Mucosa of rectum (tissue), 2 donors: ENCODE data around the gene UBE4B.
"Not testable (repeated sequence)": the region's sequence is repeated elsewhere in the genome, so short reads cannot be mapped to it uniquely, and the experiment has no call there.

Experiments
- H3K27ac ChIP-seq, 2 donors: one replicate each; pipeline ENCODE4 v1.7.0; 2013; ENCODE audit warnings: inconsistent platforms in 2 of 2, low read depth in 2 of 2, low read length in 2 of 2
- H3K27me3 ChIP-seq, 2 donors: one replicate each; pipeline ENCODE4 v1.7.0; 2013; ENCODE audit warnings: low read length in 2 of 2; ENCODE audit not compliant: control insufficient read depth in 2 of 2, insufficient read depth in 2 of 2
- H3K36me3 ChIP-seq, 2 donors: one replicate each; pipeline ENCODE4 v1.7.0; 2013; ENCODE audit warnings: low read length in 2 of 2; ENCODE audit not compliant: control insufficient read depth in 2 of 2, insufficient read depth in 2 of 2
- H3K4me1 ChIP-seq, 2 donors: one replicate each; pipeline ENCODE4 v1.7.0; 2013; ENCODE audit warnings: low read length in 2 of 2, mild to moderate bottlenecking in 1 of 2; ENCODE audit not compliant: control insufficient read depth in 2 of 2, insufficient read depth in 2 of 2
- H3K4me3 ChIP-seq, 2 donors: one replicate each; pipeline ENCODE4 v1.7.0; 2013; ENCODE audit warnings: low read length in 2 of 2
- H3K9ac ChIP-seq, 2 donors: one replicate each; pipeline ENCODE4 v1.7.0; 2013; ENCODE audit warnings: low read length in 2 of 2, low read depth in 1 of 2, mild to moderate bottlenecking in 1 of 2
- H3K9me3 ChIP-seq, 2 donors: one replicate each; pipeline ENCODE4 v1.7.0; 2013; ENCODE audit warnings: low read length in 2 of 2; ENCODE audit not compliant: control insufficient read depth in 2 of 2
- donor health status: healthy.
- donor health status: Normal muscosa, but diverticular disease.

The UBE4B gene

DNA sequence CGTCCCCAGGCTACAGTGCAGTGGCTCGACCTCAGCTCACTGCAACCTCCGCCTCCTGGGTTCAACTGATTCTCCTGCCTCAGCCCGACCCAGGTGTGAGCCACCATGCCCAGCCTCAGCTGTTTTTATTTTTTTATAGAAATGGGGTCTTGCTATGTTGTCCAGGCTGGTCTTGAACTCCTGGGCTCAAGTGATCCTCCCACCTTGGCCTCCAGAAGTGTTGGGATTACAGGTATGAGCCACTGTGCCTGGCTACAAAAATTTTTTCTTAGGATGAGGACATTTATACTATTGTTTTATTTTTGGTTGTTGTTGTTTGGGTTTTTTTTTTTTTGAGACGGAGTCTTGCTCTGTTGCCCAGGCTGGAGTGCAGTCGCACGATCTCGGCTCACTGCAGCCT is 27.5 kb upstream of the UBE4B start:
- not testable (repeated sequence) for H3K27ac ChIP-seq, H3K4me1 ChIP-seq, H3K27me3 ChIP-seq, H3K9me3 ChIP-seq, H3K9ac ChIP-seq, H3K4me3 ChIP-seq, H3K36me3 ChIP-seq

DNA sequence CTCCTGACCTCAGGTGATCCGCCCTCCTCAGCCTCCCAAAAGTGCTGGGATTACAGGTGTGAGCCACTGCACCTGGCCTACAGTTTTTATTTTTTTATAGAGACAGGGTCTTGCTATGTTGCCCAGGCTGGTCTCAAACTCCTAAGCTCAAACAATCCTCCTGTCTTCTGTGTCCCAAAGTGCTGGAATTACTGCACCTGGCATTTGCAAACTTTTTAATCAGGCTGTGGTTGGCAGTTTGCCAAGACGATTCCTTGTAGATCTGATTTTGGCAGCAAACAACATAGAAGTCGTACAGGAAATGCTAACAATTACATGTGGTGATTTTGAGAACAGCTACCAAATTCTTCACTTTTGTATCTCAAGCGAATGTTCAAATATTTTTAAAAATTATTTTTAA is 25.6 kb upstream of the UBE4B start:
- Histone ChIP-seq H3K4me1 (no peaks in the 10 kb centered on the region), H3K9ac (no peak overlapping the region), H3K9me3 (no peaks in the 10 kb centered on the region), H3K27me3 (no peaks in the 10 kb centered on the region), H3K4me3 (no peak overlapping the region), H3K36me3 (no peaks in the 10 kb centered on the region), H3K27ac (no peak overlapping the region)

DNA sequence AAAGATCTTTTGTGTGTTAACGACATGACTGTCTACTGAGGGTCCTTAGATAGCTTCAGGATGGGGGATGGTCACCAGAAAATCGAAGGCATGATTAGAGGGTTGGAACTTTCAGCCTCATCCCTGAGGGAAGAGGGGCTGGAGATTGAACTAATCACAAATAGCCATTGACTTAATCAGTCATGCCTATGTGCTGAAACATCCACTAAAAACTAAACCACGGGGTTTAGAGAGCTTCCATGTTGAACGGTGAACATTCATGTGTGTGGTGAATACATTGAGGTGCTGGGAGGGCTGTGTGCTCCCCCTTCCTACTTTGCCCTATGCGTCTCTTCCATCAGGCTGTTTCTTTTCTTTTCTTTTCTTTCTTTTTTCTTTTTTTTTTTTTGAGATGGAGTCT is 18.7 kb upstream of the UBE4B start:
- no peaks in the 10 kb centered on the region for H3K36me3 ChIP-seq
- H3K27me3 ChIP-seq = no peaks in the 10 kb centered on the region
- no peaks in the 10 kb centered on the region for H3K9me3 ChIP-seq
- H3K9ac ChIP-seq = no peak overlapping the region
- H3K4me3 ChIP-seq = no peak overlapping the region
- H3K27ac ChIP-seq = no peak overlapping the region
- H3K4me1 ChIP-seq = no peaks in the 10 kb centered on the region

DNA sequence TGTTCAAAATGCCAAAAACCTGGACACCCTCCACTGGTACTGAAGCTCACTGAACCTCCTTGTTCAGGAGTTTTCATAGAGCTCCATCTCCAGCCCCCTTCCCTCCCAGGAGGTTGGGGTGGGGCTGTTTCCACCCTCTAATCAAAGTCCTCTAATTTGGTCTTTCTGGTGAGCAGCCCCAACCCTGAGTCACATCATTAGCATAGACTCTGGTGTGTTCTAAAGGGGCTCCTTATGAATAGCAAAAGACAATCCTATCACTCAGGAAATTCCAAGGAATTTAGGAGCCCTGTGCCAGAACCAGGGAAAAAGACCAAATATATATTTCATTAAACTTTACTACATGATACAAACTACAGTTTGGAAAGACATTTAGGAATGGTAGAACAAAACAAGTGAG is 13.2 kb upstream of the UBE4B start:
- no peak overlapping the region for H3K4me3 ChIP-seq
- no peaks in the 10 kb centered on the region for H3K36me3 ChIP-seq
- no peak overlapping the region for H3K9ac ChIP-seq
- no peaks in the 10 kb centered on the region for H3K27me3 ChIP-seq
- H3K4me1 ChIP-seq = no peaks in the 10 kb centered on the region
- no peaks in the 10 kb centered on the region for H3K9me3 ChIP-seq
- H3K27ac ChIP-seq = no peak overlapping the region

DNA sequence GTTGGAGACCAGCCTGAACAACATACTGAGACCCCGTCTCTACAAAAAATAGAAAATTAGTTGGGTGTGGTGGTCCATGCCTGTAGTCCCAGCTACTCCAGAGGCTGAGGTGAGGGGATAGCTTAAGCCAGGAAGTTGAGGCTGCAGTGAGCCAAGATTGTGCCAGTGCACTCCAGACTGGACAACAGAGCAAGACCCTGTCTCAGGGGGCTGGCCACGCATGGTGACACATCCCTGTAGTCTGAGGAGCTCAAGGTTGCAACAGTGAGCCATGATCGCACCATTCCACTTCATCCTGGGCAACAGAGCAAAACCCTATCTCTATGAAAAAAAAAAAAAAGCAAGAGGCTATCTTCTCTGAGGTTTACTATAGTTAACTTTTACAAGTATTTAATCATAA is 12.7 kb upstream of the UBE4B start:
- Histone ChIP-seq H3K4me1 (no peaks in the 10 kb centered on the region), H3K36me3 (no peaks in the 10 kb centered on the region), H3K27ac (no peak overlapping the region), H3K4me3 (no peak overlapping the region), H3K27me3 (no peaks in the 10 kb centered on the region), H3K9ac (no peak overlapping the region), H3K9me3 (no peaks in the 10 kb centered on the region)

DNA sequence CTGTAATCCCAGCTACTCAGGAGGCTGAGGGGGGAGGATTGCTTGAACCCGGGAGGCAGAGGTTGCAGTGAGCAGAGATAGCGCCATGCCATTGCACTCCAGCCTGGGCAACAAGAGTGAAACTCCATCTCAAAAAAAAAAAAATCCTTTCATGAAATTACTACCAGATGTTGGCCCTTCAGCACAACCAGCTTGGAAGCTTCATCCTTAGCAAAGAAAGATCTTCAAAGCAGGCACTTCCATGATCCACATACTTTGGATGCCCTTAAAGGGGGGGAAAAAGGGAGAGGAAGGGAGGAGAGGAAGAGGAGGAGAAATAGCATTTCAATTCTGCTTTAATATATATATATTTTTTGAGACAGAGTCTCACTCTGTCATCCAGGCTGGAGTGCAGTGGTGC is 12.1 kb upstream of the UBE4B start:
- not testable (repeated sequence) for H3K9ac ChIP-seq, H3K9me3 ChIP-seq

DNA sequence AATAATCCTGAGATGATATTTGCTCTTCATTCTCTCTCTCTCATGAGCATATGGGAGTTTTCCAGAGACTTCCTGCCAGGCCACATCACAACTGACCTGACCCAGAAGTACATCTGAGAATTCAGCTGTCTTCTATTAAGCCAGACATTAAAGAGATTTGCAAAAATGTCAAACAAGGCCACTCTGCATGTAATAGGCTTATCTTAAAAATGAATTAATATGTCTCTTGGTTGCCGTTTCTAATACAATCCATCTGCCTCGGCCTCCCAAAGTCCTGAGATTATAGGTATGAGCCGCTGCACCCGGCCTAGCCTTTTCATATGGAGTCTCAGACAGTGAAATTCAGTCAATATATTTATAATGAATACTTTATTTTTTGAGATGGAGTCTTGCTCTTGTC is 10.8 kb upstream of the UBE4B start:
- not testable (repeated sequence) for H3K4me1 ChIP-seq, H3K9me3 ChIP-seq, H3K9ac ChIP-seq, H3K27me3 ChIP-seq, H3K27ac ChIP-seq, H3K4me3 ChIP-seq, H3K36me3 ChIP-seq

More for the DNA sequence above, 12.1 kb upstream of the UBE4B start:
- H3K36me3 ChIP-seq, H3K4me3 ChIP-seq, H3K27ac ChIP-seq, H3K4me1 ChIP-seq, H3K27me3 ChIP-seq: not testable (repeated sequence)

DNA sequence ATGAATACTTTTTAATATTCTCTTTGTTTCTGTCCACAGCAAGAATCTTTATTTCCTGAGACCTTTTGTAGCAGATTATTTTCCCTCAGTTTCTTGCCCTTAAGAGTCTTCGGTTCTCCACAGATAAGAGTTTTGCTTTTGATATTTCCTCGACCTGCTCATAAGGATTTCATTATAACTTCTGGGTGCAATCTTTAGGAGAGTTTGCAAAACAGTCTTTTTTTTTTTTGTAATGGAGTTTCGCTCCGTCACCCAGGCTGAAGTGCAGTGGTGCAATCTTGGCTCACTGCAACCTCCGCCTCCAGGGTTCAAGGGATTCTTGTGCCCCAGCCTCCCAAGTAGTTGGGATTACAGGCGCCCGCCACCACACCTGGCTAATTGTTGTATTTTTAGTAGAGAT is 10.1 kb upstream of the UBE4B start:
- Histone ChIP-seq H3K36me3 (no peaks in the 10 kb centered on the region), H3K27me3 (no peaks in the 10 kb centered on the region), H3K4me3 (no peak overlapping the region), H3K4me1 (no peaks in the 10 kb centered on the region), H3K9me3 (no peaks in the 10 kb centered on the region), H3K9ac (no peak overlapping the region), H3K27ac (no peak overlapping the region)

DNA sequence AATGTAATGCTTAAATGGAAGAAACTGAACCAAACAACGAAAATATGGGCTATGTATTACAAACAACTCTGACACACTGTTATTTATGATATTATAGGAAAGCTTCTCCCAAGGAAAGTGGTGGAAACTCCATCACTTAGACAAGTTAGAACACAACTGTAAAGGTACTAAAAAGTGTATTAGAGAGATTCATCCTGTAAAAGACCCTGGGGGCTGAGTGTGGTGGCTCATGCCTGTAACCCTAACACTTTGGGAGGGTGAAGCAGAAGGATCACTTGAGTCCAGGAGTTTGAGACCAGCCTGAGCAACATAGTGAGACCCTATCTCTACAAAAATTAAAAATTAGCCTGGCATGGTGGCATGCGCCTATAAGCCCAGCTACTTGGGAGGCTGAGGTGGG is 7.4 kb upstream of the UBE4B start:
- H3K27ac ChIP-seq = no peak overlapping the region
- no peak overlapping the region for H3K4me3 ChIP-seq
- no peaks in the 10 kb centered on the region for H3K27me3 ChIP-seq
- no peak overlapping the region for H3K9ac ChIP-seq
- H3K36me3 ChIP-seq = no peaks in the 10 kb centered on the region
- H3K4me1 ChIP-seq = no peaks in the 10 kb centered on the region
- H3K9me3 ChIP-seq = no peaks in the 10 kb centered on the region

DNA sequence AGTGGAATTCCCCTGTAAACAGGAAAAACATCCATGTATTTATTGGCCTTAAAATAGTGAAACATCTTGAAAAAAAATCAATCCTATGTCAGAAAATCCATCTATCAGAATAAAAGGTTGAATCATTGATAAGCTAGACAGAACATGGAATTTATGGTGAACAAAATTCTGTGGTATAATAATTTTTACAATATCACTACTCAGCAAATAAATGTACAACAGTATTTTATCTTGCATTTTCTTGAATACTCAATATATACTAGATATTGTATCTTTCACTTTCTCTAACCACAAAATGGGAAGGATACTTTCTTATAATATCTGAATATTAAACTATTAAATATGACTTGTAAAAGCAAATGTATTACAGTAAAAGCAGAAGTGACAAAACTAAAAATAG is 5.7 kb upstream of the UBE4B start:
- Histone ChIP-seq H3K27me3 (no peaks in the 10 kb centered on the region), H3K4me3 (no peak overlapping the region), H3K9me3 (no peaks in the 10 kb centered on the region), H3K27ac (no peak overlapping the region), H3K36me3 (no peaks in the 10 kb centered on the region), H3K9ac (no peak overlapping the region), H3K4me1 (no peaks in the 10 kb centered on the region)

DNA sequence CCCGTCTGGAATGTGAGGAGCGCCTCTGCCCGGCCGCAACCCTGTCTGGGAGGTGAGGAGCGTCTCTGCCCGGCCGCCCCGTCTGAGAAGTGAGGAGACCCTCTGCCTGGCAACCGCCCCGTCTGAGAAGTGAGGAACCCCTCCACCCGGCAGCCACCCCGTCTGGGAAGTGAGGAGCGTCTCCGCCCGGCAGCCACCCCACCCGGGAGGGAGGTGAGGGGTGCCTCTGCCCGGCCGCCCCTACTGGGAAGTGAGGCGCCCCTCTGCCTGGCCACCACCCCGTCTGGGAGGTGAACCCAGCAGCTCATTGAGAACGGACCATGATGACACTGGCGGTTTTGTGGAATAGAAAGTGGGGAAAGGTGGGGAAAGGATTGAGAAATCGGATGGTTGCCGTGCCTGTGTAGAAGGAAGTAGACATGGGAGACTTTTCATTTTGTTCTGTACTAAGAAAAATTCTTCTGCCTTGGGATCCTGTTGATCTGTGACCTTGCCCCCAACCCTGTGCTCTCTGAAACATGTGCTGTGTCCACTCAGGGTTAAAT is 3.7 kb upstream of the UBE4B start:
- not testable (repeated sequence) for H3K27ac ChIP-seq, H3K36me3 ChIP-seq, H3K9ac ChIP-seq, H3K9me3 ChIP-seq, H3K4me1 ChIP-seq, H3K4me3 ChIP-seq, H3K27me3 ChIP-seq
